Astrocyte (in vitro differentiated cells and primary cell): ENCODE results near the gene LRRC63.

Source experiments
- CTCF ChIP-seq: IDR thresholded peaks from 2 replicates; pipeline ENCODE4 v1.5.1; 2011; ENCODE audit warnings: low read depth, mild to moderate bottlenecking, inconsistent platforms, low read length, moderate library complexity; ENCODE audit not compliant: insufficient read depth
- EZH2 ChIP-seq: IDR thresholded peaks from 2 replicates; pipeline ENCODE4 v1.6.1; 2012; ENCODE audit warnings: mild to moderate bottlenecking, low read length, inconsistent platforms; ENCODE audit not compliant: insufficient read depth

- TF ChIP-seq CTCF, result no peak
- TF ChIP-seq EZH2, result no peak
These were observed 41.0 kb upstream of the LRRC63 start for GRCh38 chr13:46170687-46171086.
